Lower leg skin (tissue), 3 donors: ENCODE measurements around the gene TACO1.

Source experiments
- POLR2A ChIP-seq, 2 donors: fragments of 450-650 bp; IDR thresholded peaks; one replicate each; pipeline ENCODE4 v1.6.1; 2016 to 2017; ENCODE audit warnings: antibody characterized with exemption in 2 of 2, mild to moderate bottlenecking in 1 of 2, moderate library complexity in 1 of 2
- TF ChIP-seq, protein P1 (sequence below), 3 donors: fragments of 450-650 bp; IDR thresholded peaks; one replicate each; pipeline ENCODE4 v1.5.1; 2016; ENCODE audit warnings: antibody characterized with exemption in 3 of 3, mild to moderate bottlenecking in 3 of 3, moderate library complexity in 2 of 3

GRCh38 chr17:63587770-63588169, 12.9 kb upstream of the TACO1 start:
- TF ChIP-seq, protein P1, sequence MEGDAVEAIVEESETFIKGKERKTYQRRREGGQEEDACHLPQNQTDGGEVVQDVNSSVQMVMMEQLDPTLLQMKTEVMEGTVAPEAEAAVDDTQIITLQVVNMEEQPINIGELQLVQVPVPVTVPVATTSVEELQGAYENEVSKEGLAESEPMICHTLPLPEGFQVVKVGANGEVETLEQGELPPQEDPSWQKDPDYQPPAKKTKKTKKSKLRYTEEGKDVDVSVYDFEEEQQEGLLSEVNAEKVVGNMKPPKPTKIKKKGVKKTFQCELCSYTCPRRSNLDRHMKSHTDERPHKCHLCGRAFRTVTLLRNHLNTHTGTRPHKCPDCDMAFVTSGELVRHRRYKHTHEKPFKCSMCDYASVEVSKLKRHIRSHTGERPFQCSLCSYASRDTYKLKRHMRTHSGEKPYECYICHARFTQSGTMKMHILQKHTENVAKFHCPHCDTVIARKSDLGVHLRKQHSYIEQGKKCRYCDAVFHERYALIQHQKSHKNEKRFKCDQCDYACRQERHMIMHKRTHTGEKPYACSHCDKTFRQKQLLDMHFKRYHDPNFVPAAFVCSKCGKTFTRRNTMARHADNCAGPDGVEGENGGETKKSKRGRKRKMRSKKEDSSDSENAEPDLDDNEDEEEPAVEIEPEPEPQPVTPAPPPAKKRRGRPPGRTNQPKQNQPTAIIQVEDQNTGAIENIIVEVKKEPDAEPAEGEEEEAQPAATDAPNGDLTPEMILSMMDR (IDR thresholded peaks at IDR 0.05): no peak
- no peak for TF ChIP-seq POLR2A (IDR thresholded peaks at IDR 0.05)
